GM18870 (cell line): ENCODE results near the gene KCNRG.
"Not testable (repeated sequence)": the region's sequence is repeated elsewhere in the genome, so short reads cannot be mapped to it uniquely, and the experiment has no call there.

Experiments
- ATAC-seq: cut with Tn5 transposase; IDR thresholded peaks from one replicate; pipeline ENCODE4 v1.9.1; 2021; ENCODE audit warnings: moderate library complexity; ENCODE audit not compliant: unreplicated experiment

Gene KCNRG

GRCh38 chr13:50006426-50007135 lies 8.7 kb upstream of the KCNRG start:
- ATAC-seq, result no peak

GRCh38 chr13:50011461-50011860 lies 3.8 kb upstream of the KCNRG start:
- no peak for ATAC-seq

- ATAC-seq, result no peak
Measured at GRCh38 chr13:50012396-50013169, 2.7 kb upstream of the KCNRG start.

- no peak for ATAC-seq
Measured at GRCh38 chr13:50014386-50014785, 858 bp upstream of the KCNRG start.

GRCh38 chr13:50015750-50016149 lies 506 bp downstream of the KCNRG start:
- no peak for ATAC-seq

GRCh38 chr13:50016444-50016843 lies 1.2 kb downstream of the KCNRG start:
- ATAC-seq, result no peak

- no peak for ATAC-seq
Measured at GRCh38 chr13:50017819-50018218, 2.6 kb downstream of the KCNRG start.

GRCh38 chr13:50025436-50025835 lies 10.2 kb downstream of the KCNRG start:
- no peak for ATAC-seq

- ATAC-seq, result peak; percentile 97
Measured at GRCh38 chr13:50026788-50027473, 11.7 kb downstream of the KCNRG start.

GRCh38 chr13:50030315-50030714 lies 15.1 kb downstream of the KCNRG start:
- ATAC-seq, result no peak

GRCh38 chr13:50033725-50034124 lies 18.5 kb downstream of the KCNRG start:
- no peak for ATAC-seq

GRCh38 chr13:50037788-50038187 lies 22.5 kb downstream of the KCNRG start:
- ATAC-seq, result no peak

- ATAC-seq, result no peak
Measured at GRCh38 chr13:50038266-50038665, 23.0 kb downstream of the KCNRG start.

GRCh38 chr13:50052478-50052877 lies 37.2 kb downstream of the KCNRG start:
- ATAC-seq, result no peak

GRCh38 chr13:50053844-50054243 lies 38.6 kb downstream of the KCNRG start:
- ATAC-seq, result no peak

GRCh38 chr13:50055454-50055853 lies 40.2 kb downstream of the KCNRG start:
- ATAC-seq, result no peak

- ATAC-seq, result no peak
Measured at GRCh38 chr13:50060718-50061117, 45.5 kb downstream of the KCNRG start.

GRCh38 chr13:50062336-50062735 lies 47.1 kb downstream of the KCNRG start:
- ATAC-seq, result not testable (repeated sequence)

GRCh38 chr13:50065712-50066111 lies 50.5 kb downstream of the KCNRG start:
- ATAC-seq, result no peak

- no peak for ATAC-seq
Measured at GRCh38 chr13:50068508-50068907, 53.3 kb downstream of the KCNRG start.

GRCh38 chr13:50069261-50069660 lies 54.0 kb downstream of the KCNRG start:
- ATAC-seq, result no peak

GRCh38 chr13:50070186-50070585 lies 54.9 kb downstream of the KCNRG start:
- ATAC-seq, result no peak
